K562 (cell line): Measurements from ENCODE around the gene CCDC106. TPM values are rescaled to one million over a fixed set of nuclear protein-coding genes. Genes with fewer than 3 reads are reported as not detected.

Experiments used
- ATAC-seq: fragments of 200-7000 bp; cut with Tn5 transposase; 3 replicates; pipeline ENCODE4 v1.9.1; 2020; ENCODE audit warnings: moderate library complexity
- BruUV-seq: library from RNA; stranded (reverse); fragments of 400-500 nt; replicated peaks from 2 replicates; lab custom pipeline; 2021; lab: Mats Ljungman, UMichigan
- CTCF ChIA-PET: fragments of 300-600 bp; formaldehyde crosslinking; extraction: SDS; loops from one replicate; lab custom pipeline; 2021; ENCODE audit warnings: low intra/inter-chr PET ratio; lab: Yijun Ruan, JAX
- POLR2A ChIA-PET: fragments of 300-600, 350-650 bp; sonication (Branson Sonifier 250); formaldehyde crosslinking; extraction: SDS; loops from one replicate; lab custom pipeline; 2021; ENCODE audit warnings: antibody characterized with exemption, inconsistent platforms; lab: Yijun Ruan, JAX
- DNase-seq, 4 experiments: peaks; one replicate each; pipeline versions ENCODE4 v3.0.0 to v3.0.0-alpha.2; 2011 to 2018; ENCODE audit warnings: low spot score in 3 of 4, mixed read lengths in 3 of 4; ENCODE audit errors: extremely low read depth in 1 of 4
- FAIRE-seq: peaks from 2 replicates; lab custom pipeline; 2011; peaks lifted over from hg19 to GRCh38; lab: Jason Lieb, UNC
- H2AFZ ChIP-seq: 2 replicates; pipeline ENCODE4 v1.6.0; 2011; ENCODE audit warnings: low read depth, low read length, control low read depth, inconsistent platforms
- H3K27ac ChIP-seq: fragments of 200-600 bp; 3 replicates; pipeline ENCODE4 v1.8.0; 2011; ENCODE audit warnings: low read depth, mild to moderate bottlenecking, control low read depth, inconsistent platforms, low read length, moderate library complexity, mixed read lengths; ENCODE audit errors: extremely low read depth
- H3K27me3 ChIP-seq, 2 experiments: fragments of 300-600 bp in 1 of 2; 2 replicates in 1 of 2; 3 replicates in 1 of 2; pipeline versions ENCODE4 v1.6.0 to v1.8.0; 2011; ENCODE audit warnings: inconsistent platforms in 2 of 2, low read length in 2 of 2, mild to moderate bottlenecking in 1 of 2, mixed read lengths in 1 of 2, moderate library complexity in 1 of 2; ENCODE audit not compliant: control insufficient read depth in 2 of 2, insufficient read depth in 2 of 2
- H3K36me3 ChIP-seq: fragments of 300-600 bp; 3 replicates; pipeline ENCODE4 v1.8.0; 2011; ENCODE audit warnings: mild to moderate bottlenecking, low read length, inconsistent platforms; ENCODE audit not compliant: control insufficient read depth, insufficient read depth
- H3K4me1 ChIP-seq, 2 experiments: fragments of 200-600 bp in 1 of 2; replicated peaks in 1 of 2; 2 replicates in 1 of 2; 3 replicates in 1 of 2; pipeline versions ENCODE4 v1.5.1 to v1.8.0; 2011; ENCODE audit warnings: inconsistent platforms in 2 of 2, low read length in 2 of 2, mild to moderate bottlenecking in 1 of 2, mixed read lengths in 1 of 2, moderate library complexity in 1 of 2; ENCODE audit not compliant: control insufficient read depth in 2 of 2, insufficient read depth in 2 of 2
- H3K4me2 ChIP-seq: 2 replicates; pipeline ENCODE4 v1.6.1; 2011; ENCODE audit warnings: low read length, control low read depth, inconsistent platforms, mixed read lengths; ENCODE audit not compliant: insufficient read depth
- H3K4me3 ChIP-seq: fragments of 200-600 bp; sonication (generic), shearing (Covaris generic); 2 replicates; pipeline ENCODE4 v1.5.1; 2016; ENCODE audit warnings: control low read depth, inconsistent platforms
- H3K79me2 ChIP-seq: fragments of 200-600 bp; 3 replicates; pipeline ENCODE4 v1.8.0; 2011; ENCODE audit warnings: low read length, inconsistent platforms; ENCODE audit not compliant: control insufficient read depth, insufficient read depth
- H3K9ac ChIP-seq, 2 experiments: 2 replicates each; pipeline versions ENCODE4 v1.6.0 to v1.6.1; 2011; ENCODE audit warnings: low read depth in 2 of 2, low read length in 2 of 2, control low read depth in 1 of 2, inconsistent platforms in 1 of 2, mild to moderate bottlenecking in 1 of 2, mixed read lengths in 1 of 2; ENCODE audit not compliant: insufficient read depth in 1 of 2
- H3K9me1 ChIP-seq: one replicate; pipeline ENCODE4 v1.6.0; 2011; ENCODE audit warnings: inconsistent platforms, mild to moderate bottlenecking, low read length, moderate library complexity; ENCODE audit not compliant: control insufficient read depth, insufficient read depth
- H3K9me3 ChIP-seq: replicated peaks from 2 replicates; pipeline ENCODE4 v1.5.1; 2011; ENCODE audit warnings: low read depth, low read length, inconsistent platforms; ENCODE audit not compliant: control insufficient read depth, insufficient read depth
- H4K20me1 ChIP-seq: replicated peaks from 2 replicates; pipeline ENCODE4 v1.6.1; 2011; ENCODE audit warnings: low read length, inconsistent platforms, mixed read lengths; ENCODE audit not compliant: control insufficient read depth, insufficient read depth
- DDX20 ChIP-seq: fragments of 450-650 bp; IDR thresholded peaks from 2 replicates; pipeline ENCODE4 v1.6.1; 2016; ENCODE audit warnings: missing genetic modification characterization, low read depth, mild to moderate bottlenecking, missing compliant biosample characterization, moderate library complexity
- GABPB2 ChIP-seq: fragments of 250-450 bp; sonication (Bioruptor Pico); conservative IDR thresholded peaks from 2 replicates; pipeline ENCODE4 v1.5.1; 2021; ENCODE audit warnings: mild to moderate bottlenecking
- HNRNPL ChIP-seq: fragments of 200-400 bp; formaldehyde crosslinking; IDR thresholded peaks from 2 replicates; pipeline ENCODE4 v1.6.1; 2017; ENCODE audit warnings: low read depth, mild to moderate bottlenecking, low read length
- JUN ChIP-seq, 2 experiments: sonication (generic) in 1 of 2; formaldehyde crosslinking in 1 of 2; IDR thresholded peaks; 2 replicates each; pipeline versions ENCODE4 v1.6.1 to v1.8.0; 2012 to 2022; ENCODE audit warnings: borderline replicate concordance in 2 of 2, mild to moderate bottlenecking in 2 of 2, improper control_type of control experiment in 1 of 2, low read depth in 1 of 2, low read length in 1 of 2, missing genetic modification reagents in 1 of 2
- KLF16 ChIP-seq: IDR thresholded peaks from 2 replicates; pipeline ENCODE4 v1.6.1; 2016; ENCODE audit warnings: antibody characterized with exemption
- LARP7 ChIP-seq: fragments of 450-650 bp; IDR thresholded peaks from 2 replicates; pipeline ENCODE4 v1.6.1; 2016
- NFATC3 ChIP-seq: fragments of 450-650 bp; IDR thresholded peaks from 2 replicates; pipeline ENCODE4 v1.6.1; 2017; ENCODE audit warnings: mild to moderate bottlenecking
- SMARCC2 ChIP-seq: fragments of 450-650 bp; IDR thresholded peaks from 2 replicates; pipeline ENCODE4 v1.6.1; 2017; ENCODE audit warnings: antibody characterized with exemption, moderate library complexity, mild to moderate bottlenecking, low read depth
- TSC22D4 ChIP-seq: fragments of 450-650 bp; IDR thresholded peaks from 2 replicates; pipeline ENCODE4 v1.6.1; 2016; ENCODE audit warnings: missing genetic modification characterization, missing biosample characterization, control low read depth
- ZNF12 ChIP-seq: sonication (generic); formaldehyde crosslinking; IDR thresholded peaks from 2 replicates; pipeline ENCODE4 v1.4.0; 2020; ENCODE audit warnings: mild to moderate bottlenecking, missing genetic modification reagents
- ZNF384 ChIP-seq: IDR thresholded peaks from 2 replicates; pipeline ENCODE4 v1.6.1; 2012; ENCODE audit warnings: low read depth, low read length, improper control_type of control experiment
- ZNF507 ChIP-seq: conservative IDR thresholded peaks from 2 replicates; pipeline ENCODE4 v1.6.1; 2017; ENCODE audit warnings: missing genetic modification characterization, missing compliant biosample characterization
- WGBS: fragments of 100-300 bp; shearing (Covaris generic); methylation state at CpG from one replicate; pipeline ENCODE4 v1.1.6; 2016; ENCODE audit warnings: low coverage, mixed read lengths; ENCODE audit not compliant: insufficient coverage; ENCODE audit errors: missing lambda C conversion rate; 5-methylcytosine and 5-hydroxymethylcytosine counted together
- in situ Hi-C: fragments of 300-500 bp; cut with MboI; formaldehyde crosslinking; loops from 4 replicates; pipeline ENCODE4 v1.15.0; 2018; ENCODE audit warnings: inconsistent platforms, mixed read lengths
- intact Hi-C: fragments of 100-400 bp; cut with micrococcal nuclease; formaldehyde crosslinking; loops from 2 replicates; pipeline ENCODE4 v1.14.2; 2022
- polyA plus RNA-seq, 8 experiments: library from polyadenylated mRNA; depleted of rRNA in 4 of 8; stranded (reverse) in 5 of 8; unstranded in 3 of 8; fragments of >200 nt; fragmentation: Nextera tagmentation in 2 of 8; fragmentation: Illumina TruSeq in 1 of 8; extraction: Ambion mirVana in 2 of 8; extraction: Trizol in 1 of 8; gene quantifications; 2 replicates each; pipeline versions ENCODE4 v1.2.1 to v1.2.3, GENCODE V29; 2011 to 2014; ENCODE audit warnings: inconsistent platforms in 1 of 8, missing spikeins in 1 of 8
- total RNA-seq, 7 experiments: library from RNA; depleted of rRNA in 6 of 7; stranded (reverse); fragments of >200 nt in 6 of 7; fragmentation: Illumina TruSeq in 2 of 7; extraction: Trizol in 2 of 7; gene quantifications; 2 replicates each; pipeline versions ENCODE4 v1.2.1 to v1.2.3, GENCODE V29; 2011 to 2021; ENCODE audit warnings: low replicate concordance in 1 of 7
- TF ChIP-seq, protein P1 (sequence below): sonication (generic); formaldehyde crosslinking; IDR thresholded peaks from 2 replicates; pipeline ENCODE4 v1.8.0; 2022; ENCODE audit warnings: mild to moderate bottlenecking, missing genetic modification reagents
- TF ChIP-seq, protein P2 (sequence below): fragments of 250-450 bp; sonication (Bioruptor Pico); IDR thresholded peaks from 2 replicates; pipeline ENCODE4 v1.9.0; 2021; ENCODE audit warnings: mild to moderate bottlenecking, inconsistent platforms
- TF ChIP-seq, protein P3 (sequence below): sonication (generic); formaldehyde crosslinking; IDR thresholded peaks from 2 replicates; pipeline ENCODE4 v1.8.1; 2023; ENCODE audit warnings: mild to moderate bottlenecking, missing genetic modification reagents

The CCDC106 gene
- total and polyA plus RNA-seq, 9 of the 15 experiments (the other 6 are each of a cell fraction or from before 2014, with no cell fraction given) = 0.10 to 27.5 (median 15.0) TPM; not detected in 1

DNA sequence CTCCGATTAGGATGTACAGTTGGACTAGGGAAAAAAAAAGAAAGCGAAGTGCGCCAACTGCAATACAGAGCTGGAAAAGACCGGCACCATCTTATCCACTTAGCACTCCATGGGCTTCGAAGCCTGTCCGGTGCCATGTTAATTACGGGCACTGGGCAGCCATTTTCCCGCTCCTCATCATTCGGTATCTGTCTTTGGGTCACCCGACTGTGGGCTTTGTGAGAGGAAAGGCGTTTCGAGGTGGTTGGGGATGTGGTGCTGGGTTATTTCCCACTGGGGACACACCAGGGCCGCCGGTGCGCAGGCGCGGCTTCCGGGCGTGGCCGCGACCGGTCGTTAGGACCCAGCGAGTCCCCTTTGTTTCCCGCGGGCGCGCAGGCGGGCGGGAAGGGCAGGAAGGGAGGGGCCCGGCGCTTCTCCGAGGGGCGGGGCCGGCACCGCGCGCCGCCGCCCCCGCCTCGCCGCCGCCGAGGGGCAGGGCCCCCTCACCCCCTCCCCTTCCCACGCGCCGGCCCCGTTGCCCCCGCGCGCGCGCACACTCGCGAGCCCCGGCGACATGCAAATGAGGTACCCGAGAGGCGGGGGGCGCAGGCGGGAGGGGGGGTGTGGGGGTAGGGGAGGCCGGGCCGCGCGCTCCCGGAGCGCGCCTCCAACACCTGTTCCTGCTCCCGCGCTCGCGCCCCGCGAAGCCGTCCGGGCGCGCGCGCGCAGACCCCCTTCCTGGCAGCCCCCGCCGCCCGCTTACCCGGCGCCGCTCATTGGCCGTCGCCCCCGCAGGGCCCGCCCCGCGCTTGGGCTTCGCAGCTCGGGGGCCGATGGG lies 48.0 kb upstream of the CCDC106 start, which contains the start of gene ZNF524:
ZNF524 (plus strand) TSS at position 447 of the 820 bp plus-strand sequence. CDS start 1,825 bp downstream, outside the sequence.
- H3K27ac ChIP-seq = peak within 1 kb of the TSS; percentile 100
- ATAC-seq (peak; percentile 71), FAIRE-seq (no peak), DNase-seq (peak; percentile 82 to 90 (median 88))
- H3K4me3 ChIP-seq = peak within 1 kb of the TSS; percentile 60
- H3K9me1 ChIP-seq = no peaks in the 10 kb centered on the region
- H2AFZ ChIP-seq = peak within 1 kb of the TSS; percentile 100
- H3K9me3 ChIP-seq = peaks cover 2% of the 10 kb centered on the region; the same call in 1 of the 2 replicates
- ChIA-PET POLR2A (interaction anchor here (0.6 to 3.4 kb wide), 11 partner anchors 11 to 515 kb away, joined by 3 to 22 read pairs (median 4); partner anchors contain the start of gene U2AF2), CTCF (no interaction called here)
- no TSS peak for BruUV-seq
- no peaks in the 10 kb centered on the region for H3K27me3 ChIP-seq
- peaks cover 19% of the 10 kb centered on the region; the same call in 2 of the 3 replicates for H3K36me3 ChIP-seq
- peak within 1 kb of the TSS; percentile 96 to 99 for H3K9ac ChIP-seq
- no peaks in the 10 kb centered on the region for H4K20me1 ChIP-seq
- H3K79me2 ChIP-seq = peaks cover 18% of the 10 kb centered on the region
- H3K4me1 ChIP-seq = peaks cover 24 to 38% of the 10 kb centered on the region in 2 experiments; a peak in 4 of 5 replicates
- intact Hi-C loops = no loop called here
- 1% methylated on average over 21 of the region's 97 CpGs for WGBS
- peak within 1 kb of the TSS; percentile 99 for H3K4me2 ChIP-seq
- in situ Hi-C loops = no loop called here
- TF ChIP-seq, protein P1, sequence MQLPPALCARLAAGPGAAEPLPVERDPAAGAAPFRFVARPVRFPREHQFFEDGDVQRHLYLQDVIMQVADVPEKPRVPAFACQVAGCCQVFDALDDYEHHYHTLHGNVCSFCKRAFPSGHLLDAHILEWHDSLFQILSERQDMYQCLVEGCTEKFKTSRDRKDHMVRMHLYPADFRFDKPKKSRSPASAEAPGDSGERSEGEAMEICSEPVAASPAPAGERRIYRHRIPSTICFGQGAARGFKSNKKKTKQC (CRISPR knock-in tag) = no peak
- no peak for TF ChIP-seq HNRNPL
- TF ChIP-seq SMARCC2 = no peak
- no peak for TF ChIP-seq KLF16
- TF ChIP-seq DDX20 (tag) = no peak
- TF ChIP-seq LARP7 = no peak
- no peak for TF ChIP-seq NFATC3
- no peak for TF ChIP-seq ZNF12 (CRISPR knock-in tag)
- TF ChIP-seq ZNF507 (tag) = no peak
- TF ChIP-seq GABPB2 (CRISPR knock-in tag) = no peak
- TF ChIP-seq TSC22D4 = no peak
- TF ChIP-seq, protein P2, sequence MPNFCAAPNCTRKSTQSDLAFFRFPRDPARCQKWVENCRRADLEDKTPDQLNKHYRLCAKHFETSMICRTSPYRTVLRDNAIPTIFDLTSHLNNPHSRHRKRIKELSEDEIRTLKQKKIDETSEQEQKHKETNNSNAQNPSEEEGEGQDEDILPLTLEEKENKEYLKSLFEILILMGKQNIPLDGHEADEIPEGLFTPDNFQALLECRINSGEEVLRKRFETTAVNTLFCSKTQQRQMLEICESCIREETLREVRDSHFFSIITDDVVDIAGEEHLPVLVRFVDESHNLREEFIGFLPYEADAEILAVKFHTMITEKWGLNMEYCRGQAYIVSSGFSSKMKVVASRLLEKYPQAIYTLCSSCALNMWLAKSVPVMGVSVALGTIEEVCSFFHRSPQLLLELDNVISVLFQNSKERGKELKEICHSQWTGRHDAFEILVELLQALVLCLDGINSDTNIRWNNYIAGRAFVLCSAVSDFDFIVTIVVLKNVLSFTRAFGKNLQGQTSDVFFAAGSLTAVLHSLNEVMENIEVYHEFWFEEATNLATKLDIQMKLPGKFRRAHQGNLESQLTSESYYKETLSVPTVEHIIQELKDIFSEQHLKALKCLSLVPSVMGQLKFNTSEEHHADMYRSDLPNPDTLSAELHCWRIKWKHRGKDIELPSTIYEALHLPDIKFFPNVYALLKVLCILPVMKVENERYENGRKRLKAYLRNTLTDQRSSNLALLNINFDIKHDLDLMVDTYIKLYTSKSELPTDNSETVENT (CRISPR knock-in tag) = no peak
- TF ChIP-seq, protein P3, sequence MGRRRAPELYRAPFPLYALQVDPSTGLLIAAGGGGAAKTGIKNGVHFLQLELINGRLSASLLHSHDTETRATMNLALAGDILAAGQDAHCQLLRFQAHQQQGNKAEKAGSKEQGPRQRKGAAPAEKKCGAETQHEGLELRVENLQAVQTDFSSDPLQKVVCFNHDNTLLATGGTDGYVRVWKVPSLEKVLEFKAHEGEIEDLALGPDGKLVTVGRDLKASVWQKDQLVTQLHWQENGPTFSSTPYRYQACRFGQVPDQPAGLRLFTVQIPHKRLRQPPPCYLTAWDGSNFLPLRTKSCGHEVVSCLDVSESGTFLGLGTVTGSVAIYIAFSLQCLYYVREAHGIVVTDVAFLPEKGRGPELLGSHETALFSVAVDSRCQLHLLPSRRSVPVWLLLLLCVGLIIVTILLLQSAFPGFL (CRISPR knock-in tag) = no peak
- TF ChIP-seq JUN (IDR thresholded peaks at IDR 0.05; ENCODE audit: borderline replicate concordance, low read depth, low read length) = no peak
- TF ChIP-seq JUN (CRISPR knock-in tag; IDR thresholded peaks at IDR 0.05; ENCODE audit: borderline replicate concordance) = no peak
- TF ChIP-seq ZNF384 = 0 out of 2 replicates have a peak, but pooled peaks have one; percentile 15
